ENCODE measurements around the gene SGSM1. TPM values are rescaled to one million over a fixed set of nuclear protein-coding genes. Genes with fewer than 3 reads are reported as not detected.

Gene SGSM1
- polyA plus RNA-seq, 5 donors, result 2.8 to 4.7 (median 4.2) TPM

DNA sequence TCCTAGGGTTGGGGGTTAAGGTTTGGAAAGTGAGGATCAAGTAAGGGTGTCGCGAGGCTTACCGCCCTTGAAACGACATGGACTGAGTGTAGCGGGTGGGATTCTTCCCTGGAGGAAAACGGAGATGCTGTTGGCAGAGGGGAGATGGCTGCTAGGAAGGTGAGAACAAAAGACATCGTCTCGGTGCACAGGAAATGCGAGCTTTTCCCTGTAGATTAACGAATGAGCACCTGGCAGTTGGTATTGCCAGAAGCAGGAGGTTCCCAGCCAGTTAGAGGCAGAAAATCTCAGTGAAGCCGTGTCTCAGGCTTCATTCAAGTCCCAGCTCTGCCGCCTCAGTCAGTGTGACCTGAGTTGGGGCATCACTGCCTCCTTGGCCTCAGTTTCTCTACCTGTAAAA lies 141.9 kb downstream of the SGSM1 start:
- no peak for DNase-seq

DNA sequence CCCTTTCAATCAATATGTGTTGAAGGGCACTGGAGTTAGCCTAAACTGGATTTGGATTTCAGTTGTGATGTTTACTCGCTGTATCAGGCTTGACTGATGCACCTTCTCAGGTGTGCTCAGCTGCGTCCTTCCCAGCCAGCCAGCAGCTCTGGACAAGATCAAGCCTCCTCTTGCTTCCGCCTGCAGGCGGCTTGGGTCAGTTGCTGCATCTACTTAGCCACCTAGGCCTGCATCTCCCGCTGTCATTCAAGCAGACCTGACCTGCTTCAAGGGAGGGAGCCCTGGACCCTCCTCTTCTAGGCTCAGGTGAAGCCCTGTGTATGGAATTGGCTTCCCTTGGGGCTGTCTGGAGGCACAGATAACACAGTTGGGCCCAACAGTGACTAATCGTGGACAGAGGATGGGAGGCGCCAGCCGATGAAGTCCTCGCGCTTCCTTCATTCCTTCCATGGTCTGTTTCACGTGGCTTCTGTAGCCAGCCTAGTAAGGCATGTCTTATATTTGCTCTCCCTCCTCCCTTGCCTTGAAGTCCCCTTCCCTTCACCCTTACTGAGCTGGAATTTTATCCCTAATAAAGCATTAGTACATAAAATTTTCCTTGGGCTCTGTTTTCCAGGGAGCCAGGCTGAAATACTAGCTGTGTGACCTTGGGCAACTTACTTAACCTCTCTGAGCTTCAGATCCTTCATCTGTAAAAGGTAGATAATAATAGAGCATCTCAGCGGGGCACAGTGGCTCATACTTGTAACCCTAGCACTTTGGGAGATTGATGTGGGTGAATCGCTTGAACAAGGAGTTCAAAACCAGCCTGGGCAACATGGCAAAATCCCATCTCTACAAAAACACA lies 142.6 kb downstream of the SGSM1 start:
- no peak for DNase-seq

DNA sequence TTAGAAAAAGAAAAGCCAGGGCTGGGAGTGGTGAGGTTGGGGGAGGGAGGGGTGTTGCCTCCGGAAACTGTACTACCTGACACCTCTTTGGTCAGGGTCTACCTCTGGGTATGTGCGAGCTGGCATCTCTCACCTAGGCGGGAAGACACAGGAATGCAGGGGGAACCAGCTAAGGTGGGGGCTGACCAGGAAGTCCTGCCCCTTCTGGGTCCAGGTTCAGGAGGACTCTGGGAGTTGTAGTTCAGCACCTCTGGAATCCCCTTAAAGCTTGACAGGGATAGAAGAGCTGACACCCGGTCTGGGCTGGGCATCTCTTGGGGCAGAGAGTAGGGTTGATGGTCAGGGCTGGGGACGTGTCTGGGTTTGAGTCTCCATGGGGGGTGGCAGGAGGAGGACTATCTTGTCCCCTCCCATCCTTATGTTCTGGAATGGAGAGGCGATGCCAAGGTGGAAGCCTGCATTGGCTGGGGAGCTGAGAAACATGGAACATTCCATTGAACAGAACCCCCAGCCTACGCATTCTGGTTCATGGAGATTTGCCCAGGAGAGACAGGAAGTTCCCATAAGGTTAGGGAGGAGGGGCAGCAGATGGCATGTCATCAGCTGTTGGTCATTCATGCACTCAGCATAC lies 144.4 kb downstream of the SGSM1 start:
- DNase-seq, result no peak

DNA sequence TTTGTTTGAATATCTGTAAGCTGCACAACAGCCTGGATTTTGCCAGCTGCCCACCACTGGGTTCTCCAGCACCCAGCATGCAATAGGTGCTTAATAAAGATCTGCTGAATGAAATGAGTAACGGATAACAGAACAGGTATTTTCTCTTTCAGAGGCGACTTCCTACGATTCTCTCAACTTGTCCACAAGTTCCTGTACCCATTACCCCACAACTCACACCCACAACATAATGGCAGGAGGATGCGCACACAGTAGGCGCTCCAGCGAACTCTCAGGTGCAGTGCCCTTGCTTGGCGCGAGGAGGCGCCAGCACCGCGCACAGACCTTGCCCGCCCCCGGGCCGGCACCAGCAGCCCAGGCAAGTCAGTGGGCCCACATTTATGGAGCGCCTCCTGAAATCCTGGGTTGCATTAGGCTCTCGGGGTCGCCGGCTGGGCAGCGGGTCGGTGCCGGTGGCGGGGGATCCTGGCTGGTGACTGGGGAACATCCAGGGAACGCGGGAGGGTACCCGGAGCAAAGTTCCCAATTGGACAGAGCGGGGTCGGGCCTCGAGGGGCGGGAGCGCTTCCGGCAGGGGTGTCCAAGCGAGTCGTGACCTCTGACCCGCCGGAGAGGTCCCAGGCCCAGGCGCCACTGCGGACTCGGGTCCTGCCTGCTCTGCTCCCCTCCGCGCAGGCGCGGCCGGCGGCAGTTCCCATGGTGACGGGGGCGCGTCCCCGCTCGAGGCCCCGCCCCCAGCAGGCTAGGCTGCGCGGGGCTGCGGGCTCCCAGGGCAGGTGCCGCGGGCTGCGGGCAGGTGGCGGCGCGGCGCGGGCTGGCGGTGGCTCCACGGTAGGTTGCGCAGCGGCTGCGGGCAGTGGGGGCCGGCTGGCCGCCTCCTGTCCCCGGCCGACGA lies 146.2 kb downstream of the SGSM1 start, which contains the start of gene KIAA1671:
KIAA1671 (plus strand) TSS at position 775 of the 895 bp plus-strand sequence. CDS start 75,284 bp downstream, outside the sequence.
- peak; percentile 72 to 78 for DNase-seq

DNA sequence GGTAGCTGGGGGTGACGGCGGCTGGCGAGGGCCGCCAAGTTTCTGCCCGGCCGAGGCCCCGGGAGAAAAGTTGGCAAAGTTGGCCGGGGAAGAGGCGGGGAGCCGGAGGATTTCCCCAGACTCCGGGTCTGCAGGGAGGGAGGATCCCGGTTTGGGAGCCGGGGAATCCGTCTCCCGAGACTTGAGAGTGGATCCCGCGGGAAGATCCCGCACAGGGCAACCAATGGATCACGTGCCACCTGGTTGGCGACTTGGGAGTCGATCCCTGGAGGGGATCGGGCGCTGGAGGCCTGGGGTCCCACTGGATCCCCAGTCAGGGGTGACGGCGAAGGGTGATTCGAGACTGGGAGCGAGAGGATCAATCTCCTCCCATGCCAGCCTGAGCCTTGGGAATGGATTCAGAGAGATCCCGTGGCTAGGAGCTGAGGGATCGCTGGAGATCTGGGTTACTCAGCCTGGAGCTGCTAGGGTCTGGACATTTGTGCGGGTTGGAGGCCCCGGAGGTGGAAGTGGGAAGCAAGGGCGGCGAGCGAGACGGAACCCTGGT lies 146.9 kb downstream of the SGSM1 start:
- no peak for DNase-seq

DNA sequence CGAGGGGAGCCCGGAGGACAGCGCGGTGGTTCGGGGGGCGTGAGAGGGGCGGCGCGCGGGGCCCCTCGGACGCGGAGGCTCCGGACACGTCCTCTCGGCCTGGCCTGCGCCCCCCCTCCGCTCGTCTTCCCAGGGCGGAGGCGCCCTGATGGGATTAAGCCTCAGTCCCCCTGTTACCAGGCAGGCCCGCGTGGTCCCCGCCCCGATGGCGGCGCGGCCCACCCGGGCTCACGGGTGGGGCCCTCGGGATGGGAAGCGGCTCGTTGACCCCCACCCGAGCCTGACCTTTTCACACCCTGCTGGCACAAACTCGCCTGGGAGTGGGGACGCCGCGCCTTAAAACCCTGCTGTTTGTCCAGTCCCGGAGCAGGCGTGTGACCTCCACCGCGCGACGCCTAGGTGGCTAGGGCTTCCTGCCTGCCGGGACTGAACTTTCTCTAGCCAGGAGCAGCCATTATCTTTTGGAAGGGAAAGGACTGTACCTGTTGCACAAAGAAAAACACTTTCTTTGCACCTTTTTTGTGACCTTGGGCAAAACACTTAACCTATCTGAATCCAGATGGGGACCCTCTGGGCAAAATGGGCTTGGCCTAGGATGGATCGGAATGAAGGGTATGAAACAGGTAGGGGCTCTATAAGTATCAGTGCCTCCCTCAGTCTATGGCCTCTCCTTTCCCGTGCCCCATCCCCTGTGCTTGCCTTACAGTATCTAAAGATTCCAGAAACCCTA lies 147.5 kb downstream of the SGSM1 start:
- DNase-seq, result no peak

GRCh38 chr22:24954114-24954463 lies 148.1 kb downstream of the SGSM1 start:
- no peak for DNase-seq

DNA sequence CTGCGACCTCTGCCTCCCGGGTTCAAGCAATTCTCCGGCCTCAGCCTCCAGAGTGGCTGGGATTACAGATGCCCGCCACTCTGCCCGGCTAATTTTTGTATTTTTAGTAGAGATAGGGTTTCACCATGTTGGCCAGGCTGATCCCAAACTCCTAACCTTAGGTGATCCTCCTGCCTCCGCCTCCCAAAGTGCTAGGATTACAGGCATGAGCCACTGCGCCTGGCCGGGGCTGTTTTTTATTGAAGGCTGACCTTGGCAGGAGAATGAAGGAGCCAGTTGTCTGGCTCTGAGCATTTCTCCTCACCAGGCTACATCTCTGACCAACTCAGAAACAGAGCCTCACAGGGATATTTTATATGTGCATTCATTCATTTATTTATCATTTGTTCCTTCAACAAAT lies 148.8 kb downstream of the SGSM1 start:
- no peak for DNase-seq

- DNase-seq, result no peak
Measured at GRCh38 chr22:24957043-24957442, 151.0 kb downstream of the SGSM1 start.

DNA sequence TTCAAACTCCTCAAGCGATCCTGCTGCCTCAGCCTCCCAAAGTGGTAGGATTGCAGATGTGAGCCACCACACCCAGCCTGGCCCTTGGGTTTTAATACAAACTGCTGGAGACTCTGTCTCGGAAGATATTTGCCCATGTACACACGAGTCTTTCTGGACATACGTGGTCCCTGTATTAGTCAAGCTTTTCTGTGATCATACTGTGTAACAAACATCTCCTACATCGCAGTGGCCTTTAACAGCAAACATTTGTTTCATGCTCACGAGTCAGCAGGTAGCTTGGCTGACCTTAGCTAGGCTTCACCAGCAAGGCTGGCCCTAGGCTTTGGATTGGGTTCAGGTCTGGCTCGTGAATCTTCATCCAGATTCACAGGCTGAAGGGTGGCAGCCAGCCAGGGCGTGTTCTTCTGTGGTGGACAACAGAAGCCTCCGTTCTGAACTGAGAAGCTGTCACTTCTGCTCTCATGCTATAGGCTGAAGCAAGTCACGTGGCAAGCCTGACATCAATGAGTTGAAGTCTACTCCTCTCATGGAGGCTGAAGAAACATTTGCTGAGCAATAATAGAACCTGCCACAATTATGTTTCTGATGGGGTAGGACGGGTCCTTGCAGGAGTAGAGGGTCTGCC lies 155.3 kb downstream of the SGSM1 start:
- no peak for DNase-seq

- DNase-seq, result no peak
Measured at GRCh38 chr22:24962094-24962493, 156.1 kb downstream of the SGSM1 start.

- no peak for DNase-seq
Measured at GRCh38 chr22:24962835-24963234, 156.8 kb downstream of the SGSM1 start.

- no peak for DNase-seq
Measured at GRCh38 chr22:24964441-24964840, 158.4 kb downstream of the SGSM1 start.

- DNase-seq, result no peak
Measured at GRCh38 chr22:24965822-24966626, 160.0 kb downstream of the SGSM1 start.

DNA sequence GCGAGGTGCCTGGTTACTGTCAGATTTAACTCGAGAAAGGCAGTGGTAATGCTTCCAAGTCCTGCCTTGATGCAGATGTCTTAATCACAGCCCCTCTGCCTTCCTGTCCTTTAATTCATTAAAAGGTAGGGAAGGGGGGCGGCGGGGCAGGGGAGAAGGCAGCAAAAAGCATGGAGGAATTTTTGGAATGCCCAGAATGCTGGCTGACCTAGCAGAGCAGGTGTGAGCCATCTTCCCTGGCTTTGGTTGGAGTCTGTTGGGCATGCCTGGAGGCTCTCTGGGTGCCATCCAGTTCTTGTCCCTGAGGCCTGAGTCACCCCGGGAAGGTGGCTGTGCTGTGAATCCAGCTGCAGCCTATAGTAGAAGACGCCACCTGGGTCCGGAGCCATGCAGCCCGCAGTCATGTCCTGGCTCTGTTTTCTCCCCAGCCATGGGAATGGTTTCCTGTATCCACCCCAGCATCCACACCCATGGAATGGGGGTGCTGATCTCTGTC lies 162.1 kb downstream of the SGSM1 start:
- no peak for DNase-seq

DNA sequence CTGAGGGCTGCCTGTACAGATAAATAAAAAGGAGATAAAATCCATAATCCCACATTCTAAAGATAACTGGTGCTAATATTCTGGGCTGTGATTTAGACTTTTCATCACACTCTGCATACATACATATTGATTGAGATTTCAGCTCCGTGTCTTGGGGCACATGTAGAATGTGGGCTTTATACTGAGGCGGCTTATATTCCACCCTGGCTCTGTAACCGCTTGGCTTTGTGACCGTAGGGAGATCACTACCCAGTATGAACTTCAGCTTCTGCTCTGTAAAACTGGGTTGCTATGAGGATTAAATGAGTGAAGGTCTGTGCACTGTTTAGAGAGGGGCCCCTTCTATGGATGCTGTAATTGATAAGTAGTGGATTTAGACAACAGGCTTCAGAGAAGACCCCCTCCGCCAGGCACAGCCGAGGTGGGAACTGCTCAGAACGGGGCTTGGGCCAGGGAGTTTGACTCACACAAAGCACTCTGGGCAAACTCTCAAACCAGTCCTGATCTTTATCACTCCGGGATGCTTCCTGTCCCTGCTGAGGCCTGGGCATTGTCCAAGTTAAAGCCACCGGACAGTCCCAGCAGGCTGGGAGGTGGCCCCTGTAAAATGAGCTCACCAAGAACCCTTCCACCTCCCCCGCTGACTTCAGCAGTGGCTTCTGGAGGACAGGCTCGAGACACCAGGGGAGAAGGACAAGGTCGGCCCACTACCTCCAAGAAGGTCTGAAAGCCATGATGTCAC lies 163.7 kb downstream of the SGSM1 start:
- DNase-seq, result no peak

DNA sequence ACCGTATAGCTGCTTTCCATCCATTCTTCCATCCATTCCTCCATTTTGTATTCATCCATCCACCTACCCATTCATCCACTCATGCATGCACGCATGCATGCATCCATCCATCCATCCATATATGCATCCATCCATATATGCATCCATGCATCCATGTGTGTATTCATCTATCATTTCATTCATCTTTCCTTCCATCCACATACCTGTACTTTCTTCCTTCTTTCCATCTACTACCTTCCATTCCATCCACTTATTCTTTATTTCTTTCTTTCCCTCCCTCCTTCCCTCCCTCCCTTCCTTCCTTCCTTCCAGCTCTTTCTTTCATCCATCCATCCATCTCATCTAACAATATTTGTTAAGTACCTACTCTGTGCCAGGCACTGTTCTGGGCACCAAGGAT lies 166.4 kb downstream of the SGSM1 start:
- no peak for DNase-seq

DNA sequence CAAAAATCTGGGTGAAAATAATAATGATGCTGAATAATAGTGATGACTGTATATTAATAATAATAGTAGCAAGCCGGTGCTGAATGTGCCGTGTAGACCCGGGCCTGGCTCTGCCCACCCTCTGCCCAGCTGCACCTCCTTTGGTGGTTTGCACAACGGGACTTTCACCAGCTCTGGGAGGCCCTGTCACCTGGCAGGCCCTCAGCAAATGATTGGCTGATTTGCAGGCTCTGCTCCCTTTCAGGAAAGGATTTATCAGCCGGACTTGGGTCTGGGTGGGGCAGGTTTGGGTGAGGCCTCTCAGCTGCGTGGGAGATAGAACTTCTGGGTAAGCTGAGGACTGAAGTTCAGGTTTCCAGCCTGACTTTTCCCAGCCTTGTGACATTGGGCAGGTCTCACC lies 167.9 kb downstream of the SGSM1 start:
- no peak for DNase-seq

DNA sequence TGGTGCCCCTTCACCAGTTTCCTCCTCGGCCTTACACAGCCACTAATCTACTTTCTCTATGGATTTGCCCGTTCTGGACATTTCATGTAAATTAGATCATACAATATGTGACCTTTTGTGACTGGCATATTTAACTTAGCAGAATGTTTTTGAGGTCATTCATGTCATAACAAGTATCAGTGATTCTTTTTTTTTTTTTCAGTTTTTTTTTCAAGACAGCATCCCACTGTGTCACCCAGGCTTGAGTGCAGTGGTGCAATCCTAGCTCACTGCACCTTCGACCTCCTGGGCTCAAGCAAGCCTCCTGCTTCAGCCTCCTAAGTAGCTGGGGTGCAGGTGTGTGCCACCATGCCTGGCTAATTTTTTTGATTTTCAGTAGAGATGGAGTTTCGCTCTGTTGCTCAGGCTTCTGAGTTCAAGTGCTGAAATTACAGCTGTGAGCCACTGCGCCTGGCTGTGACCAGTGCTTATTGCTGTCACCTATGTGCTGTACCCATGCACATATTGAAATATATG lies 169.2 kb downstream of the SGSM1 start:
- DNase-seq, result no peak

Measured in right lung (tissue), 5 donors.